Pons (tissue), 1 donor: ENCODE measurements around the gene OR14J1.
"Not testable (repeated sequence)": the region's sequence is repeated elsewhere in the genome, so short reads cannot be mapped to it uniquely, and the experiment has no call there.

Source experiments
- DNase-seq: peaks from one replicate; pipeline ENCODE4 v3.0.0-alpha.2; 2016; ENCODE audit warnings: low spot score

The OR14J1 gene, protein sequence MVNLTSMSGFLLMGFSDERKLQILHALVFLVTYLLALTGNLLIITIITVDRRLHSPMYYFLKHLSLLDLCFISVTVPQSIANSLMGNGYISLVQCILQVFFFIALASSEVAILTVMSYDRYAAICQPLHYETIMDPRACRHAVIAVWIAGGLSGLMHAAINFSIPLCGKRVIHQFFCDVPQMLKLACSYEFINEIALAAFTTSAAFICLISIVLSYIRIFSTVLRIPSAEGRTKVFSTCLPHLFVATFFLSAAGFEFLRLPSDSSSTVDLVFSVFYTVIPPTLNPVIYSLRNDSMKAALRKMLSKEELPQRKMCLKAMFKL

DNA sequence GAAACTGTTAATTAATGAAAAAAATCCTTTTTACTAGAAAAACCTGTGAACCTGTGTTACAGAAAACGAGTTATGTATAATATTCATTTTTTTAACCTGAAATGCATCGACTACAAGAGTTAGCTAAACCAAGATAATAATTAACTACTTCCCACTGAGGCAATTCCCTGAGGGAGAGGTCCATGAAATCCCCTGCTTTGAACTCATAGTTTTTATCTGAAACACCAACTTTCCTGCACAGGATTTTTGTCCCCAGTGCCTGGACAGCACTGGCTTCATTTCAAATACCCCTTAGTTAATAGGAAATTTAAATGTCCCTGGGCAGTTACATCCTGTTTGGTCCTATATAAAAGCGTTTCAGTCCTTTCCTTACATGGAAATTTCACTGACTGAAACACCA lies at the start of gene OR14J1:
OR14J1 (plus strand) TSS at position 386 of the 400 bp plus-strand sequence. CDS start 4,989 bp downstream, outside the sequence.
- DNase-seq, result no peak

GRCh38 chr6:29251736-29252135 lies 49.8 kb upstream of the OR14J1 start:
- DNase-seq, result no peak

DNA sequence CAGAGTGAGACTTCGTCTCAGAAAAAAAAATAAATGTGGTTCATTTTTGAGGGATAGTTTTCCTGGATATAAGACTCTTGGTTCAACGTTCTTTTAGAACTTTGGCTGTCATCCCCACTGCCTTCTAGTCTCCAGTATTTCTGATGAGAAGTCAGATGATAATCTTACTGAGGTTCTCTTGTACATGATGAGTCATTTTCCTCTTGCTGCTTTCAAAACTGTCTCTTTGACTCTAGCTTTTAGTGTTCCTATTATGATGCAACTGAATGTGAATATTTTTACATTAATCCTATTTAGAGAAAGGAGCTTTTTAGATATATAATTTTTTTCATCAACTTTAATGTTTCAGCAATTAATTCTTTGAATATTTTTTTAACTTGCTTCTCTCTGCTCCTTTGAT lies 46.0 kb upstream of the OR14J1 start:
- DNase-seq, result no peak

GRCh38 chr6:29259721-29260120 lies 41.8 kb upstream of the OR14J1 start:
- DNase-seq, result no peak

- DNase-seq, result no peak
These were observed 38.5 kb upstream of the OR14J1 start for GRCh38 chr6:29263001-29263400.

DNA sequence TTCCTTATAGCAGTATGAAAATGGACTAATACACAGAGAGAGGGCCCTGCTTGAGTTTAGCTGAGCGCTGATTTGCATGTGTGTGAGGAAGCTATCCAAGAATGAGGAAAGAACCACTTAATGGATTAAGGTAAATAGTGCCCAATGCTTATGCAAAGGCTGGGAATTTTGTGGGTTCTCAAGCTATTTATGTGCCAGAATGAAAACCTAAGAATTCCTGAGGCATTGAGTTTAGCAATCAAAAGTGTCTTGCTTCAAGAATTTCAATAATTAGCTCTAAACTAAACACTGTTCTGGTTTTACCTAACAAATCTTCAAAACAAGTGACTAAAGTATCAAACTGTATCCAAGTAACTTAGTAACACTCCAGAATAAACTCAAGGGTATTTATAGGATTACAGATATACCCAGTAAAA lies 7.0 kb upstream of the OR14J1 start:
- DNase-seq, result no peak

- no peak for DNase-seq
These were observed 6.3 kb upstream of the OR14J1 start for GRCh38 chr6:29295181-29295585.

GRCh38 chr6:29295623-29296022 lies 5.9 kb upstream of the OR14J1 start:
- DNase-seq, result no peak

DNA sequence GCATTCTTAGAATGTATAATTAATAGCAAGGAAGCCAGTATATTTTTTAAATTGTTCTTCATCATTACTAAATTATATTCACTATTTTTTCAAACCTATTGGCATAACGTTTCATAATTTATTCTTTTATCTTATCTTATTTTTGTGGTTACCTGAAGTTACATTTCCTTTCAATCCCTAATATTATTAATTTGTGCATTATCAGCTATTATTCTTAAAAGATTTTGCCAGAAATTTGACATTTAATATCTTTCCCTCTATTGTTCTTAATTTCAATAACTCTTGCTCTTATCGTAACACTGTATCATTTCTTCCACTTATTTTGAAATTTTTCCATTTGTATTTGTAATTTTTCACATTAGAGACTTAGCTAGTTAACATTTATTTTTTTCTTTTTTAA lies 18.4 kb downstream of the OR14J1 start:
- DNase-seq, result no peak

DNA sequence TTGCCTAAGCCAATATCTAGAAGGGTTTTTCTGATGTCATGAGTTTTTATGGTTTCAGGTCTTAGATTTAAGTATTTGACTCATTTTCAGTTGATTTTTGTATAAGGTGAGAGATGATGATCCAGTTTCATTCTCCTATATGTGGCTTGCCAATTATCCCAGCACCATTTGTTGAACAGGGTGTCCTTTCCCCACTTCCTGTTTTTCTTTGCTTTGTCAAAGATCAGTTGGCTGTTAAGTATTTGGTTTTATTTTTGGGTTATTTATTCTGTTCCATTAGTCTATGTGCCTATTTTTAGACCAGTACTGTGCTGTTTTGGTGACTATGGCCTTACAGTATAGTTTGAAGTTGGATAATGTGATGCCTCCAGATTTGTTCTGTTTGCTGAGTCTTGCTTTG lies 21.8 kb downstream of the OR14J1 start:
- not testable (repeated sequence) for DNase-seq

- DNase-seq, result no peak
These were observed 24.3 kb downstream of the OR14J1 start for GRCh38 chr6:29325777-29326176.

- DNase-seq, result no peak
These were observed 31.2 kb downstream of the OR14J1 start for GRCh38 chr6:29332676-29333075.

- DNase-seq, result no peak
These were observed 34.8 kb downstream of the OR14J1 start for GRCh38 chr6:29336269-29336668.

- DNase-seq, result no peak
These were observed 43.9 kb downstream of the OR14J1 start for GRCh38 chr6:29345380-29345779.

DNA sequence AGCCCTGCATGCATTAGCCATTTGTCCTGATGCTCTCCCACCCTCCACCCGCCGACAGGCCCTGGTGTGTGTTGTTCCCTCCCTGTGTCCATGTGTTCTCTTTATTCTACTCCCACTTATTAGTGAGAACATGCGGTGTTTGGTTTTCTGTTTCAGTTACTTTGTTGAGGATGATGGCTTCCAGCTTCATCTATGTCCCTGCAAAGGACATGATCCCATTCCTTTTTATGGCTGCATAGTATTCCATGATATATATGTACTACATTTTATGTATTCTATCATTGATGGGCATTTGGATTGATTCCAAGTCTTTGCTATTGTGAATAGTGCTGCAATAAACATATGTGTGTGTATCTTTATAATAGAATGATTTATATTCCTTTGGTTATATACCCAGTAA lies 47.8 kb downstream of the OR14J1 start:
- not testable (repeated sequence) for DNase-seq

DNA sequence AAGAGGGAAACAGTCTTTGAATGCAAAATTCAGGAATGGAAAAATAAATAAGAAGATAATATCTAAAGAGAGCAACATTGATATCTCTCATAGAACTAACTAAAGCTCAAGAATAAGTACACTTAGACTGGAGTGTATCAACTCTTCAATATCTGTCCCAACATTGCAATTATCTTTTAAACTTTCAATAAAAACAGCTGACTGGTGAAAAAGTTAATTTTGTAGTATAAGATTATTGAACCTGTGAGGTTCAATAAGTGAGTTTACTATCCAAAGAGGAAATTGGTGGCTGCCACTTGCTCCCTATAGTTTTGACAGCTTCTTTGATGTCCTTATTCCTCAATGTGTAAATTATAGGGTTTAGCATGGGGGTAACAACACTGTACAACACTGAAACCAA lies 53.5 kb downstream of the OR14J1 start:
- DNase-seq, result no peak

GRCh38 chr6:29355603-29356002 lies 54.1 kb downstream of the OR14J1 start:
- no peak for DNase-seq
